A549 (cell line): ENCODE results near the gene KPNA6. TPM values are rescaled to one million over a fixed set of nuclear protein-coding genes. Genes with fewer than 3 reads are reported as not detected.
"Not testable (repeated sequence)": the region's sequence is repeated elsewhere in the genome, so short reads cannot be mapped to it uniquely, and the experiment has no call there.

Source experiments
- ATAC-seq, 2 experiments: fragments of 200-7000 bp in 1 of 2; fragments of >200 bp in 1 of 2; cut with Nextera tagmentation in 1 of 2; cut with Tn5 transposase in 1 of 2; 3 replicates each; pipeline versions ENCODE4 v1.8.0 to v1.9.1; 2018 to 2020; ENCODE audit warnings: mild to moderate bottlenecking in 1 of 2, moderate library complexity in 1 of 2
- CTCF ChIA-PET: fragments of 300-600 bp; sonication (Branson Sonifier 250); formaldehyde crosslinking; extraction: SDS; loops from one replicate; lab custom pipeline; 2021; ENCODE audit warnings: antibody characterized with exemption, inconsistent platforms; lab: Yijun Ruan, JAX
- POLR2A ChIA-PET: fragments of 350-600 bp; formaldehyde crosslinking; extraction: SDS; loops from one replicate; lab custom pipeline; 2021; ENCODE audit warnings: antibody characterized with exemption, inconsistent platforms; lab: Yijun Ruan, JAX
- DNase-seq, 2 experiments: peaks; one replicate each; pipeline versions ENCODE4 v3.0.0 to v3.0.0-alpha.2; 2011 to 2016; ENCODE audit warnings: low read depth in 1 of 2, low spot score in 1 of 2
- FAIRE-seq: peaks from 2 replicates; lab custom pipeline; 2011; peaks lifted over from hg19 to GRCh38; lab: Jason Lieb, UNC
- H3K27ac ChIP-seq, 2 experiments: fragments of >200 bp; sonication (Bioruptor Twin); formaldehyde crosslinking; 3 replicates each; pipeline ENCODE4 v1.5.1; 2016 to 2017
- H3K4me1 ChIP-seq: fragments of >200 bp; sonication (Bioruptor Twin); formaldehyde crosslinking; 3 replicates; pipeline ENCODE4 v1.6.1; 2016
- H3K4me2 ChIP-seq: fragments of >200 bp; sonication (Bioruptor Twin); formaldehyde crosslinking; 3 replicates; pipeline ENCODE4 v1.6.1; 2016
- H3K4me3 ChIP-seq: fragments of >200 bp; sonication (Bioruptor Twin); formaldehyde crosslinking; 3 replicates; pipeline ENCODE4 v1.5.1; 2016
- H3K9me3 ChIP-seq: fragments of >200 bp; sonication (Bioruptor Twin); formaldehyde crosslinking; 3 replicates; pipeline ENCODE4 v1.6.1; 2016
- CHD2 ChIP-seq: fragments of 150-350 bp; IDR thresholded peaks from 2 replicates; pipeline ENCODE4 v1.6.1; 2014; ENCODE audit warnings: low read length; ENCODE audit not compliant: partially characterized antibody
- EHMT2 ChIP-seq: fragments of 200-600 bp; sonication (generic); IDR thresholded peaks from 2 replicates; pipeline ENCODE4 v1.6.1; 2016; ENCODE audit warnings: antibody characterized with exemption, low read depth, mild to moderate bottlenecking, moderate library complexity
- EP300 ChIP-seq, 2 experiments: fragments of >200 bp; sonication (Bioruptor Twin); formaldehyde crosslinking; IDR thresholded peaks; 2 replicates in 1 of 2; 3 replicates in 1 of 2; pipeline ENCODE4 v1.6.1; 2016 to 2017
- ESRRA ChIP-seq: fragments of 150-350 bp; IDR thresholded peaks from 2 replicates; pipeline ENCODE4 v1.6.1; 2014; ENCODE audit warnings: mild to moderate bottlenecking, low read length, borderline replicate concordance
- FOSB ChIP-seq: fragments of 250-450 bp; sonication (Bioruptor Pico); IDR thresholded peaks from 2 replicates; pipeline ENCODE4 v1.5.0; 2020; ENCODE audit warnings: mild to moderate bottlenecking, moderate library complexity
- HEYL ChIP-seq: fragments of 250-450 bp; sonication (Bioruptor Pico); IDR thresholded peaks from 2 replicates; pipeline ENCODE4 v1.8.0; 2021; ENCODE audit warnings: mild to moderate bottlenecking, moderate library complexity
- HOXB13 ChIP-seq: fragments of 250-450 bp; sonication (Bioruptor Pico); IDR thresholded peaks from 2 replicates; pipeline ENCODE4 v1.5.0; 2020; ENCODE audit warnings: low read depth, mild to moderate bottlenecking, moderate library complexity
- MAZ ChIP-seq: fragments of 150-350 bp; IDR thresholded peaks from 2 replicates; pipeline ENCODE4 v1.6.1; 2014; ENCODE audit warnings: antibody characterized with exemption, low read depth, low read length, borderline replicate concordance
- NR3C1 ChIP-seq: fragments of >200 bp; sonication (Bioruptor Twin); formaldehyde crosslinking; IDR thresholded peaks from 3 replicates; pipeline ENCODE4 v1.6.1; 2017
- RAD21 ChIP-seq, 2 experiments: fragments of >200 bp in 1 of 2; sonication (Bioruptor Twin) in 1 of 2; formaldehyde crosslinking in 1 of 2; IDR thresholded peaks in 1 of 2; conservative IDR thresholded peaks in 1 of 2; 2 replicates in 1 of 2; 3 replicates in 1 of 2; pipeline ENCODE4 v1.6.1; 2012 to 2018; ENCODE audit warnings: inconsistent platforms in 1 of 2
- RARB ChIP-seq: fragments of 250-450 bp; sonication (Bioruptor Pico); IDR thresholded peaks from 2 replicates; pipeline ENCODE4 v1.8.0; 2021; ENCODE audit warnings: mild to moderate bottlenecking, moderate library complexity
- TFCP2L1 ChIP-seq: fragments of 250-450 bp; sonication (Bioruptor Pico); IDR thresholded peaks from 2 replicates; pipeline ENCODE4 v1.5.0; 2021; ENCODE audit warnings: mild to moderate bottlenecking
- TP53 ChIP-seq: fragments of 250-450 bp; sonication (Bioruptor Pico); IDR thresholded peaks from 2 replicates; pipeline ENCODE4 v1.5.0; 2021; ENCODE audit warnings: mild to moderate bottlenecking, moderate library complexity
- ZC3H11A ChIP-seq: fragments of 450-650 bp; IDR thresholded peaks from 2 replicates; pipeline ENCODE4 v1.6.1; 2014; ENCODE audit warnings: antibody characterized with exemption, mild to moderate bottlenecking
- WGBS: methylation state at CpG from one replicate; pipeline ENCODE4 v1.1.6; 2017; ENCODE audit errors: missing lambda C conversion rate; 5-methylcytosine and 5-hydroxymethylcytosine counted together
- polyA plus RNA-seq, 4 experiments: library from polyadenylated mRNA; depleted of rRNA in 3 of 4; stranded (reverse); fragments of >200 nt; fragmentation: RNase III in 1 of 4; extraction: RNeasy Plus Mini Kit Qiagen cat#74134 plus additional on column Dnase treatment in 1 of 4; gene quantifications; 2 replicates in 3 of 4; 3 replicates in 1 of 4; pipeline ENCODE4 v1.2.3, GENCODE V29; 2011 to 2017
- TF ChIP-seq, protein P1 (sequence below): IDR thresholded peaks from 2 replicates; pipeline ENCODE4 v1.6.1; 2012
- TF ChIP-seq, protein P2 (sequence below): fragments of >200 bp; sonication (Bioruptor Twin); formaldehyde crosslinking; IDR thresholded peaks from 2 replicates; pipeline ENCODE4 v1.6.1; 2016
- TF ChIP-seq, protein P3 (sequence below): fragments of 250-450 bp; sonication (Bioruptor Pico); IDR thresholded peaks from 2 replicates; pipeline ENCODE4 v1.5.0; 2021; ENCODE audit warnings: mild to moderate bottlenecking, moderate library complexity, borderline replicate concordance

KPNA6 gene
- polyA plus RNA-seq, 2 of the 4 experiments (the other 2 are of a cell fraction) = 15.9 to 24.3 TPM

DNA sequence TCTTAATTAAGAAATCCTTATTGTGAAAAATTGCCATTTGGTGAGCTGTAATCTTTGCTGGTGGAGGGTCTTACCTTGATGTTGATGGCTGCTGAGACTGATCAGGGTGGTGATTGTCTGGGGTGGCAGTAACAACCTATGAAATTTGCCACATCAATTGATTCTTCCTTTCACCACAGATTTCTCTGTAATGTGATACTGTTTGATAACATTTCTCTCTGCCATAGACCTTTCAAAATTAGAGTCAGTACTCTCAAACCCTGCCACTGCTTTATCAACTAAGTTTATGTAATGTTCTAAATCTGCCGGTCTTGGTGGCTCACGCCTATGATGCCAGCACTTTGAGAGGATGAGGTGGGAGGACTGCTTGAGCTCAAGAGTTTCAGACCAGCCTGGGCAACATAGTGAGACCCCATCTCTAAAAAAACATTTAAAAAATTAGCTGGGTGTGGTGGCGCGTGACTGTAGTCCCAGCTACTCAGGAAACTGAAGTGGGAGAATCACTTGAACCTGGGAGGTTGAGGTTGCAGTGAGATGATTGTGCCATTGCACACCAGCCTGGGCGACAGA is 5.0 kb downstream of the KPNA6 start:
- CTCF ChIA-PET = interaction anchor here (0.6 kb wide), 1 partner anchor 86 kb away, joined by 3 read pairs; no protein-coding TSS in a partner anchor
- H3K4me2 ChIP-seq = no peak overlapping the region
- WGBS = 96% methylated on average over 5 of the region's 5 CpGs
- ATAC-seq = no peak
- H3K4me1 ChIP-seq = peaks cover 7% of the 10 kb centered on the region; the same call in 1 of the 3 replicates
- H3K4me3 ChIP-seq = no peak overlapping the region
- no peak for DNase-seq
- no peaks in the 10 kb centered on the region for H3K9me3 ChIP-seq
- TF ChIP-seq, protein P1, sequence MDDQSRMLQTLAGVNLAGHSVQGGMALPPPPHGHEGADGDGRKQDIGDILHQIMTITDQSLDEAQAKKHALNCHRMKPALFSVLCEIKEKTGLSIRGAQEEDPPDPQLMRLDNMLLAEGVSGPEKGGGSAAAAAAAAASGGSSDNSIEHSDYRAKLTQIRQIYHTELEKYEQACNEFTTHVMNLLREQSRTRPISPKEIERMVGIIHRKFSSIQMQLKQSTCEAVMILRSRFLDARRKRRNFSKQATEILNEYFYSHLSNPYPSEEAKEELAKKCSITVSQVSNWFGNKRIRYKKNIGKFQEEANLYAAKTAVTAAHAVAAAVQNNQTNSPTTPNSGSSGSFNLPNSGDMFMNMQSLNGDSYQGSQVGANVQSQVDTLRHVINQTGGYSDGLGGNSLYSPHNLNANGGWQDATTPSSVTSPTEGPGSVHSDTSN = no peak
- TF ChIP-seq ESRRA (no peak), RARB (CRISPR knock-in tag) (no peak)
- TF ChIP-seq, all 56 proteins: peak for 0
- H3K27ac ChIP-seq = no peak overlapping the region
- POLR2A ChIA-PET = no interaction called here
- FAIRE-seq = no peak

DNA sequence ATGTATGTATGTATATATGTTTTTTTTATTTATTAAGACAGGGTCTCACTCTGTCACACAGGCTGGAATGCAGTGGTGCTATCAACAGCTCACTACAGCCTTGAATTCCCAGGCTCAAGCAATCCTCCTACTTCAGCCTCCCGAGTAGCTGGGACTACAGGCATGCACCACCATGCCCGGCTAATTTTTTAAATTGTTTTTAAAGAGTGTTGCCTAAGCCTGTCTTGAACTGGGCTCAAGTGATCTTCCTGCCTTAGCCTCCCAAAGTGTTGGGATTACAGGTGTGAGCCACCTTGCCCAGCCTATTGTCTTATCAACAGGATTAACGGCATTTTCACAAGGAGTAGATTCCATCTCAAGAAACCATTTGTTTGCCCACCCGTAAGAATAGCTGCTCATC is 5.6 kb downstream of the KPNA6 start:
- CTCF ChIA-PET, H3K4me1 ChIP-seq: not testable (repeated sequence)

DNA sequence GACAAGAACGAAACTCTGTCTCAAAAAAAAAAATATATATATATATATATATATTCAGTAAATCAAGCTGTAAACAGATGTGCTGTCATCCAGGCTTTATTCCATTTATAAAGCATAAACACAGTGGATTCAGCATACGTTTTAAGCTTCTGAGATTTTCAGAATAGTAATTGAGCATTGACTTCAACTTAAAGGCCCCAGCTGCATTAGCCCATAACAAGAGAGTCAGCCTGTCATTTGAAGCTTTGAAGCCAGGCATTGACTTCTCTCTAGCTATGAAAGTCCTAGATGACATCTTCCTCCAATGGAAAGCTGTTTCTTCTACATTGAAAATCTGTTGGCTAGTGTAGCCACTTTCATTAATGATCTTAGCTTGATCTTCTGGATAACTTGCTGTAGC is 6.6 kb downstream of the KPNA6 start:
- POLR2A ChIA-PET = interaction anchor here (0.5 to 1.3 kb wide), 2 partner anchors 58 to 222 kb away, joined by 3 to 4 read pairs; partner anchors contain the start of gene MARCKSL1
- Histone ChIP-seq H3K27ac (no peak overlapping the region), H3K4me3 (no peak overlapping the region), H3K4me2 (no peak overlapping the region), H3K9me3 (no peaks in the 10 kb centered on the region), H3K4me1 (peaks cover 7% of the 10 kb centered on the region; the same call in 1 of the 3 replicates)
- 78% methylated on average over 2 of the region's 2 CpGs for WGBS
- ATAC-seq = no peak
- no peak for TF ChIP-seq CHD2
- TF ChIP-seq HOXB13 (CRISPR knock-in tag) = no peak
- no peak for TF ChIP-seq EHMT2
- no peak for TF ChIP-seq HEYL (CRISPR knock-in tag)
- no peak for TF ChIP-seq EP300 (IDR thresholded peaks at IDR 0.05)
- no peak for TF ChIP-seq TP53
- TF ChIP-seq MAZ = no peak
- no peak for TF ChIP-seq FOSB
- TF ChIP-seq, protein P2, sequence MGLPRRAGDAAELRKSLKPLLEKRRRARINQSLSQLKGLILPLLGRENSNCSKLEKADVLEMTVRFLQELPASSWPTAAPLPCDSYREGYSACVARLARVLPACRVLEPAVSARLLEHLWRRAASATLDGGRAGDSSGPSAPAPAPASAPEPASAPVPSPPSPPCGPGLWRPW = no peak
- TF ChIP-seq NR3C1 = no peak
- no peak for TF ChIP-seq RAD21 (conservative IDR thresholded peaks at IDR 0.05 in 1 of 2, IDR thresholded peaks at IDR 0.05 in 1 of 2)
- no peak for TF ChIP-seq TFCP2L1 (CRISPR knock-in tag)
- no peak for TF ChIP-seq ZC3H11A
- TF ChIP-seq, protein P3, sequence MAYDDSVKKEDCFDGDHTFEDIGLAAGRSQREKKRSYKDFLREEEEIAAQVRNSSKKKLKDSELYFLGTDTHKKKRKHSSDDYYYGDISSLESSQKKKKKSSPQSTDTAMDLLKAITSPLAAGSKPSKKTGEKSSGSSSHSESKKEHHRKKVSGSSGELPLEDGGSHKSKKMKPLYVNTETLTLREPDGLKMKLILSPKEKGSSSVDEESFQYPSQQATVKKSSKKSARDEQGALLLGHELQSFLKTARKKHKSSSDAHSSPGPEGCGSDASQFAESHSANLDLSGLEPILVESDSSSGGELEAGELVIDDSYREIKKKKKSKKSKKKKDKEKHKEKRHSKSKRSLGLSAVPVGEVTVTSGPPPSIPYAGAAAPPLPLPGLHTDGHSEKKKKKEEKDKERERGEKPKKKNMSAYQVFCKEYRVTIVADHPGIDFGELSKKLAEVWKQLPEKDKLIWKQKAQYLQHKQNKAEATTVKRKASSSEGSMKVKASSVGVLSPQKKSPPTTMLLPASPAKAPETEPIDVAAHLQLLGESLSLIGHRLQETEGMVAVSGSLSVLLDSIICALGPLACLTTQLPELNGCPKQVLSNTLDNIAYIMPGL = no peak
- no peak for FAIRE-seq
- no peak for DNase-seq
- CTCF ChIA-PET = interaction anchor here (0.7 kb wide), 1 partner anchor 19 kb away, joined by 3 read pairs; no protein-coding TSS in a partner anchor

More for the DNA sequence above, 5.6 kb downstream of the KPNA6 start:
- H3K4me3 ChIP-seq, ATAC-seq, H3K27ac ChIP-seq, DNase-seq, FAIRE-seq, POLR2A ChIA-PET, H3K9me3 ChIP-seq, H3K4me2 ChIP-seq: not testable (repeated sequence)
- 89% methylated on average over 4 of the region's 4 CpGs for WGBS
